PFSK-1 (cell line): Measurements from ENCODE around the gene SANBR.

Experiments
- POLR2AphosphoS5 ChIP-seq: IDR thresholded peaks from 2 replicates; pipeline ENCODE4 v1.6.1; 2012; ENCODE audit warnings: low read depth, mild to moderate bottlenecking, control low read depth, low read length, moderate library complexity
- TAF1 ChIP-seq: IDR thresholded peaks from 2 replicates; pipeline ENCODE4 v1.6.1; 2012; ENCODE audit warnings: low read length, control low read depth, borderline replicate concordance; ENCODE audit not compliant: insufficient read depth
- TF ChIP-seq, protein P1 (sequence below), 2 experiments: IDR thresholded peaks; 2 replicates each; pipeline versions ENCODE4 v1.6.1 to v1.8.0; 2011 to 2012; ENCODE audit warnings: low read depth in 2 of 2, low read length in 2 of 2, control low read depth in 1 of 2, inconsistent platforms in 1 of 2, mild to moderate bottlenecking in 1 of 2, moderate library complexity in 1 of 2; ENCODE audit not compliant: insufficient read depth in 1 of 2

GRCh38 chr2:61042807-61043206 lies 22.9 kb upstream of the SANBR start:
- TF ChIP-seq POLR2AphosphoS5: no peak
- TF ChIP-seq, protein P1, sequence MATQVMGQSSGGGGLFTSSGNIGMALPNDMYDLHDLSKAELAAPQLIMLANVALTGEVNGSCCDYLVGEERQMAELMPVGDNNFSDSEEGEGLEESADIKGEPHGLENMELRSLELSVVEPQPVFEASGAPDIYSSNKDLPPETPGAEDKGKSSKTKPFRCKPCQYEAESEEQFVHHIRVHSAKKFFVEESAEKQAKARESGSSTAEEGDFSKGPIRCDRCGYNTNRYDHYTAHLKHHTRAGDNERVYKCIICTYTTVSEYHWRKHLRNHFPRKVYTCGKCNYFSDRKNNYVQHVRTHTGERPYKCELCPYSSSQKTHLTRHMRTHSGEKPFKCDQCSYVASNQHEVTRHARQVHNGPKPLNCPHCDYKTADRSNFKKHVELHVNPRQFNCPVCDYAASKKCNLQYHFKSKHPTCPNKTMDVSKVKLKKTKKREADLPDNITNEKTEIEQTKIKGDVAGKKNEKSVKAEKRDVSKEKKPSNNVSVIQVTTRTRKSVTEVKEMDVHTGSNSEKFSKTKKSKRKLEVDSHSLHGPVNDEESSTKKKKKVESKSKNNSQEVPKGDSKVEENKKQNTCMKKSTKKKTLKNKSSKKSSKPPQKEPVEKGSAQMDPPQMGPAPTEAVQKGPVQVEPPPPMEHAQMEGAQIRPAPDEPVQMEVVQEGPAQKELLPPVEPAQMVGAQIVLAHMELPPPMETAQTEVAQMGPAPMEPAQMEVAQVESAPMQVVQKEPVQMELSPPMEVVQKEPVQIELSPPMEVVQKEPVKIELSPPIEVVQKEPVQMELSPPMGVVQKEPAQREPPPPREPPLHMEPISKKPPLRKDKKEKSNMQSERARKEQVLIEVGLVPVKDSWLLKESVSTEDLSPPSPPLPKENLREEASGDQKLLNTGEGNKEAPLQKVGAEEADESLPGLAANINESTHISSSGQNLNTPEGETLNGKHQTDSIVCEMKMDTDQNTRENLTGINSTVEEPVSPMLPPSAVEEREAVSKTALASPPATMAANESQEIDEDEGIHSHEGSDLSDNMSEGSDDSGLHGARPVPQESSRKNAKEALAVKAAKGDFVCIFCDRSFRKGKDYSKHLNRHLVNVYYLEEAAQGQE (IDR thresholded peaks at IDR 0.05; ENCODE audit: insufficient read depth in 1 of 2, low read depth in 2 of 2, low read length in 2 of 2): no peak
- TF ChIP-seq TAF1: no peak
